BE2C (cell line): ENCODE measurements around the gene CACNA1D.

Source experiments
- DNase-seq: peaks from one replicate; pipeline ENCODE4 v3.0.0-alpha.2; 2020
- H3K27me3 ChIP-seq: fragments of 250-450 bp; sonication (Bioruptor Pico); 2 replicates; pipeline ENCODE4 v1.5.1; 2020; ENCODE audit warnings: mild to moderate bottlenecking
- H3K36me3 ChIP-seq: fragments of 250-450 bp; sonication (Bioruptor Pico); 2 replicates; pipeline ENCODE4 v1.5.1; 2020; ENCODE audit warnings: mild to moderate bottlenecking
- H3K4me1 ChIP-seq: fragments of 250-450 bp; sonication (Bioruptor Pico); 2 replicates; pipeline ENCODE4 v1.5.1; 2020
- H3K4me3 ChIP-seq: 2 replicates; pipeline ENCODE4 v1.5.1; 2011; ENCODE audit warnings: low read depth, low read length
- H3K9me3 ChIP-seq: fragments of 250-450 bp; sonication (Bioruptor Pico); 2 replicates; pipeline ENCODE4 v1.5.1; 2020
- TF ChIP-seq, protein P1 (sequence below): IDR thresholded peaks from 2 replicates; pipeline ENCODE4 v1.5.1; 2012; ENCODE audit warnings: mild to moderate bottlenecking, low read depth, low read length

CACNA1D gene

DNA sequence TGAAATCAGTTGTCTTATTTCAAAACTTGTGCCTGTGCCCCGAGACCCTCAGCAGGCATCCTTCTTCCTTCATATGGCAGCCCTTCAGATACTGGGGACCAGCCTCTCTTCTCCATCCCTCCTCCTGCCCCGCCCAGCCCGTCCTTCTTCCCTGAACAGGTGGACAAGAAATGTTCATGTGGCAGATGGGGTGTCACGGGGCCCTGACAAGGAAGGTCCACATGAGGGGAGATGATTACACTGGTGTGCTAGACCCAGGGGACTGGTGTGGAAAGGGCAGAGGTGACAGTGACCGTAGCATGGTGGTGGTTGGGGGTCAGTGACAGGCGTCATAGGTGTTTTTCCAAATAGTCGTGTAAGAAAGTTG lies 200.9 kb downstream of the CACNA1D start:
- H3K9me3 ChIP-seq = no peaks in the 10 kb centered on the region
- no peaks in the 10 kb centered on the region for H3K27me3 ChIP-seq
- H3K4me1 ChIP-seq = no peaks in the 10 kb centered on the region
- TF ChIP-seq, protein P1, sequence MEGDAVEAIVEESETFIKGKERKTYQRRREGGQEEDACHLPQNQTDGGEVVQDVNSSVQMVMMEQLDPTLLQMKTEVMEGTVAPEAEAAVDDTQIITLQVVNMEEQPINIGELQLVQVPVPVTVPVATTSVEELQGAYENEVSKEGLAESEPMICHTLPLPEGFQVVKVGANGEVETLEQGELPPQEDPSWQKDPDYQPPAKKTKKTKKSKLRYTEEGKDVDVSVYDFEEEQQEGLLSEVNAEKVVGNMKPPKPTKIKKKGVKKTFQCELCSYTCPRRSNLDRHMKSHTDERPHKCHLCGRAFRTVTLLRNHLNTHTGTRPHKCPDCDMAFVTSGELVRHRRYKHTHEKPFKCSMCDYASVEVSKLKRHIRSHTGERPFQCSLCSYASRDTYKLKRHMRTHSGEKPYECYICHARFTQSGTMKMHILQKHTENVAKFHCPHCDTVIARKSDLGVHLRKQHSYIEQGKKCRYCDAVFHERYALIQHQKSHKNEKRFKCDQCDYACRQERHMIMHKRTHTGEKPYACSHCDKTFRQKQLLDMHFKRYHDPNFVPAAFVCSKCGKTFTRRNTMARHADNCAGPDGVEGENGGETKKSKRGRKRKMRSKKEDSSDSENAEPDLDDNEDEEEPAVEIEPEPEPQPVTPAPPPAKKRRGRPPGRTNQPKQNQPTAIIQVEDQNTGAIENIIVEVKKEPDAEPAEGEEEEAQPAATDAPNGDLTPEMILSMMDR = no peak
- H3K36me3 ChIP-seq = no peaks in the 10 kb centered on the region
- H3K4me3 ChIP-seq = no peak overlapping the region
- no peak for DNase-seq

- H3K27me3 ChIP-seq = no peaks in the 10 kb centered on the region
- no peak for DNase-seq
Observed at GRCh38 chr3:53696401-53697172, 202.2 kb downstream of the CACNA1D start.

DNA sequence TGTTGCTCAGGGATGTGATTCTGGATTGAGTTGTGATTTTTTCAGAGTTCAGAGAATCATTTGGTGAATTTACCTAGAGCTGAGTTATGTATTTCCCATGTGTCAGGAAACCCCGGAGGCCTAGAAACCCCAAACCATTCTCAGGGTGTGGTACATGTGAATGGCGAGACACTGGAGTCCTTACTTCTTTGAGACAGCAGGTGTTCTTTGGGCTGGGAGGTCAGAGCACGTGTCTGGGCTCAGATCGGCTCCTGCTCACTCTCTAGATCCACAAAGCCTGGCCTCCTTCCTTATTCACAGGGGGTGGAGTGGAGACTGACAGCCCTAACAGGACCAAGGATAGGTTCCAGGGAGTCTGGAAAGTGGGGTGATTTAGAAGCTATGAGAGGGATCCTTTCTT lies 206.0 kb downstream of the CACNA1D start:
- no peak overlapping the region for H3K4me3 ChIP-seq
- no peaks in the 10 kb centered on the region for H3K9me3 ChIP-seq
- no peaks in the 10 kb centered on the region for H3K27me3 ChIP-seq
- no peak for DNase-seq
- H3K36me3 ChIP-seq = no peaks in the 10 kb centered on the region
- no peaks in the 10 kb centered on the region for H3K4me1 ChIP-seq
- TF ChIP-seq, protein P1 = no peak

More at GRCh38 chr3:53696401-53697172, 202.2 kb downstream of the CACNA1D start:
- Histone ChIP-seq H3K36me3 (no peaks in the 10 kb centered on the region), H3K4me3 (no peak overlapping the region), H3K4me1 (no peaks in the 10 kb centered on the region), H3K9me3 (no peaks in the 10 kb centered on the region)
- TF ChIP-seq, protein P1 = no peak

- Histone ChIP-seq H3K4me1 (no peaks in the 10 kb centered on the region), H3K4me3 (no peak overlapping the region), H3K9me3 (no peaks in the 10 kb centered on the region), H3K27me3 (no peaks in the 10 kb centered on the region), H3K36me3 (no peaks in the 10 kb centered on the region)
- no peak for DNase-seq
- TF ChIP-seq, protein P1 = no peak
Observed at GRCh38 chr3:53702776-53703530, 208.5 kb downstream of the CACNA1D start.

DNA sequence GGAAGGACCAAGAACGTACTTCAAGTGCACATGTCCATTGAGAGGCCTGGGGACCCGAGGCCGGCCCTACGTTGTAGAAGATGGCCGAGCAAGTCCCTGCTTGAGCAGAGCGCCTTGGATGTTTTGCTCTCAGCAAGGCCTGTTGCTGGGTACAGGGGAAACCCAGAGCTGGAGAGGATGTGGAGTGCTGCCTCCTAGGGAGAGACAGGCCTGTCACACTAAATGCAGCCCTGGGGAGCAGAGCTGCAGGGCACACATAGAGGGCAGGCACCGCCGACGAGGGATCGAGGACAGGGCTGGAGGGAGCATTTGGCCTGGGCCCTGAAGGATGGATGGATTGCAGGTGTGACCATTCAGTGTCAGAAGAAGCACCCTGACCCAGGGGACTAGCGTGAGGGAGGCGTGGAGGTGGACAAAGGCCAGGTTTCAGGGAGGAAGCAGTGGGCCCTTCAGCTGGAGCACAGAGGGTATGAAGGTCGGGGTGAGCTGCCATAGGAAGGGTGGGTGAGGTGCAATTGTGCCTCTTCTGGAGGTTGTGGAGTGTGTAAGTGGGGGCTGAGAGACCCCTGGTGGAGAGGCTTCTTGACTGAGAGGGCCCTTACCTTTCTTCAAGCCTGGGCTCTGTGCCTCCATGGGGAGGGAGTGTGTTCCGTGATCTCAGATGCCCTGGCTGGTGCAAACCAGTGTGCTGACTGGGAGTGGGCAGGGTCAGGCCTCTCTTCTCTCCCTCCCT lies 209.4 kb downstream of the CACNA1D start:
- no peaks in the 10 kb centered on the region for H3K27me3 ChIP-seq
- no peaks in the 10 kb centered on the region for H3K36me3 ChIP-seq
- no peaks in the 10 kb centered on the region for H3K9me3 ChIP-seq
- TF ChIP-seq, protein P1 = no peak
- no peak for DNase-seq
- H3K4me3 ChIP-seq = no peak overlapping the region
- H3K4me1 ChIP-seq = no peaks in the 10 kb centered on the region
